ENCODE results near the gene DNAH1.

GRCh38 chr3:52401551-52401950, 85.4 kb downstream of the DNAH1 start:
- no peak for TF ChIP-seq CTCF (IDR thresholded peaks at IDR 0.05)
- TF ChIP-seq SIN3A (IDR thresholded peaks at IDR 0.05; ENCODE audit: borderline replicate concordance, insufficient read depth, low read depth, low read length), result no peak
- no peak for TF ChIP-seq POLR2AphosphoS5 (IDR thresholded peaks at IDR 0.05; ENCODE audit: low read depth, low read length)

Measured in Panc1 (cell line).